ENCODE measurements around the gene NAXE.

- no peak for TF ChIP-seq CTCF (conservative IDR thresholded peaks at IDR 0.05 in 1 of 2, IDR thresholded peaks at IDR 0.05 in 1 of 2; ENCODE audit: extremely low read depth in 1 of 2, insufficient read depth in 1 of 2, low read depth in 1 of 2, low read length in 2 of 2)
- no peak for TF ChIP-seq EZH2 (IDR thresholded peaks at IDR 0.05; ENCODE audit: borderline replicate concordance, low read length)
These were observed 9.8 kb upstream of the NAXE start for GRCh38 chr1:156581661-156582387.
